Medulla oblongata (tissue), 1 donor: ENCODE data around the gene POLRMT.

Experiments
- DNase-seq: peaks from one replicate; pipeline ENCODE4 v3.0.0-alpha.2; 2015; ENCODE audit errors: extremely low spot score

Gene POLRMT

GRCh38 chr19:579111-579841, 54.1 kb downstream of the POLRMT start:
- DNase-seq = no peak

- no peak for DNase-seq
These were observed 55.6 kb downstream of the POLRMT start for GRCh38 chr19:577439-578392.

DNA sequence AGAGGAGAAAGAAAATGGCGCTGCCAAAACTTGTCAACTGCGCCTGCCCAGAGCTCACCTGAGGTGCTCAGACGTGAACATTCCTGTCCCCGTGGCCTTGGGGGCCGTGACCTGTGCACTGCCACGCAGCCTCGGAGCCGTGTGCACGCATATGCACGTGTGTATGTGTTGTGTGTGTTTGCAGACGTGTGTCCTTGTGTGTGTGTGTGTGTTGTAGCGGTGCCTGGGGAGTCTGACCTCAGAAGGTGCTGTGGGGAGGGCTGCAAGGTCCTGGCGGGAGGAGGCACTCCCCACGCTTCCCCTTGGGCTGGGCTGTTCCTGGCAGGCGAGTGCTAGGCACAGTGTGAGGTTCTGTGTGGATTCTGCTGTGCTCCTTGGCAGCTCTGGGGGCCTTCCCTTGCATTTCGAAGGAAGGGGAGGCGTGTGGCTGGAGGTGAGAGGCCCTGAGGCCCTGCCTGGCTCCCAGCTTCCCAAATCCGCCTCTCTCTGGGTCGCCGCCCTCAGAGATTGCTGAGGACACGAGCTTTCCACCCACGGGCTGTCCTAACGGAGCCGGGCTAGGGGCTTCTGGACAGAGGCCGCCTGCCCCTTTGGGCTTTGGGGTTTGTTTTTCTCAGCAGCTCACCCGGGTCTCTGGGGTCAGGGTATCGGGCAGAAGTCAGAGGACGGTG, 56.4 kb downstream of the POLRMT start:
- no peak for DNase-seq

DNA sequence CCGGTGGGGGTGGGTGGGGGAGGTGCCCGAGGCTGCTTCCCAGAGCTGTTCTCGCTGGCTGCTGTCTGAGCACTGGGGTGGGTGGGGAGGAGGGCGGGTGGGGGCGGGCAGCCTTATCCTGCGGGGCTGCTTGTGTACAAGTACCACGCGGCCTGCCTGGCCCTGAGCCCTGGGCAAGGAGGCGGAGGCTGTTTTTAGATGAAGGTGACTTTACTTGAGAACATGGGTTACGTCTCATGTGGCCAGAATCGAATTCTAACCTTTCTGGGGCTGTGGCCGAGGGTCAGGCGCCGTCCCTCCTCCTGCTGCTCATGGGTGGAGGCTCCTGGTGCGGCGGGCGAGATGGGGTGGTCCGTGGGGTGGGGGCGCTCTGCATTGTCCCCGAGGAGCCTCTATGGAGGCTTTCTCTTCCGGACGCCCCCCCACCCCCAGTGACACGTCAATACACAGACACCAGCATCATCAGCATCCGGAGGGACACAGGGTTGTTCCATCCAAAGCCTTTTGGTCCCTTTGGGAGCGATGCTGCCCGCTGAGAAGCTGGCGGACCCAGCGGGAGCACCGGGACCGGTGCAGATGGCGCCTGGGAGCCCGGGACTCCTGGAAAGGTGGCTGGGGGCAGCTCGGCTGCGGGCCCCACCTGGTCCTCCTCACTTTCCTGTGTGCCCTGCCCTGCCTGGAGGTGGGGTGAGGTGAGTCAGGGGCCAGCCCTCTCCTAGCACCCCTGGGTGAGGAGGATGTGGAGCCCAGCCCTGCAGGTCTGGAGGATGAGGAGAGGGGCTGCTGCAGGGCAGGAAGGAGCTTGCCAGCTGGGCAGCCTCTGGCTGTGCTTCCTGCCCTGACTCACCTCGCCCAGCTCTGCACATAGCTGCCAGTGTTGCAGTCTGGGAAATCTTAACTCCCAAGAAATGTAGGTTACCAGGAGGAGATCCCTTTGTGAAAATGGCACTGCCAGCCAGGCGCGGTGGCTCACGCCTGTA, 57.5 kb downstream of the POLRMT start:
- DNase-seq = peak; percentile 38

DNA sequence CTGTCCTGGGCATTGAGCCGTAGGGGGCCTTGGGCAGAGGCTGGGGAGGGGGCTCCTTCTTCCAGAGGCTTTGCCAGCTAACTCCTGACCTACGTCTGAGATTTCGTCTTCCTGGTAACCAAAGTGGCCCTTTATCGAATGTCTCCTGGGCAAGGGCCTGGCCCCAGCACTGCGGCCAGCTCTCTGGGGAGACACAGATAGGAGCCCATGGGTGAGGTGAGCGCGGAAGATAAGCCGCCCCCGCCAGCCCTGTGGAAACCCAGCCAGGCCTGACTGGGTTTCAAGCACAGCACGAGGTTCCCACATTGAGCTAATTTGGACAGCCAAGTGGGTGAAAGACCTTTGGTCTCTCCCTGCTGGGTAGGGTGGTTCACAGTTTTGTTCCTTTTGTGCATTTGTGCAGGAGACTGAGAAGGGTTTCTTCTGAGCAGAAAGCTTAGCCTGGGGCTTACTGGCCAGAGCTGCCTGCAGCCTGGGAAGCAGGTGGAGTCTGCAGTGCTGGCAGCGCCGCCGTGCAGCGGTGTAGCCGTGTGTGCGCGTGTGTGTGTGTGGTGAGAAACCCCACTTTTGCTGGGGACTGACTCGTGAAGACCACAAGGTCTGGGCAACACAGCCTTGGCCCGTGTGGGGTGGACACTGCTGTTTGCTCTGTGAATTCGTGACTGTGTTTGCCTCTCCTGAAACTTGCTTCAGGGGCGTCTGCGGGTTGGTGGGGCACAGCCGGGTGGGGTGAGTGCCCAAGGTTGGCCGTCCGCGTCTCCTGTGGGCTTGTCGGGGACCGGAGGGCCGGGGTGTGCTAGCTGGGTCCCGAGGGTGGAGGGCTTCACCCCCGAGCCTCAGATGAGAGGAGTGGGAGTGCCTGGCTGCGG, 58.4 kb downstream of the POLRMT start:
- peak; percentile 51 for DNase-seq

DNA sequence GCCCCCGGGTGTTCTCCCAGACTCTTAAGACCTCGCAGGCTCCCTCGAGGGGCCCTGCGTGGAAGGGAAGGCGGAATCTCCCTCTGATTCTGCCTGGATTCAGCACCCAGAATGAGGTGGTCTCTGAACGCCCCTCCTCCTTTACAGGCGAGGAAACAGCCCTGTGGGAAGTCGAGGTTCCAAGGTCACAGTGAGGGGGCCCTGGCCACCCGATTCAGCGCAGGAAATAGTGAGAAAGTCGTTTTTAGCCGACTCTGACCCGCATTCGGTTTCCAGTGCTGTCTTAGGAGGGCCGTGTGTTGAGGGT, 59.9 kb downstream of the POLRMT start:
- DNase-seq = no peak

DNA sequence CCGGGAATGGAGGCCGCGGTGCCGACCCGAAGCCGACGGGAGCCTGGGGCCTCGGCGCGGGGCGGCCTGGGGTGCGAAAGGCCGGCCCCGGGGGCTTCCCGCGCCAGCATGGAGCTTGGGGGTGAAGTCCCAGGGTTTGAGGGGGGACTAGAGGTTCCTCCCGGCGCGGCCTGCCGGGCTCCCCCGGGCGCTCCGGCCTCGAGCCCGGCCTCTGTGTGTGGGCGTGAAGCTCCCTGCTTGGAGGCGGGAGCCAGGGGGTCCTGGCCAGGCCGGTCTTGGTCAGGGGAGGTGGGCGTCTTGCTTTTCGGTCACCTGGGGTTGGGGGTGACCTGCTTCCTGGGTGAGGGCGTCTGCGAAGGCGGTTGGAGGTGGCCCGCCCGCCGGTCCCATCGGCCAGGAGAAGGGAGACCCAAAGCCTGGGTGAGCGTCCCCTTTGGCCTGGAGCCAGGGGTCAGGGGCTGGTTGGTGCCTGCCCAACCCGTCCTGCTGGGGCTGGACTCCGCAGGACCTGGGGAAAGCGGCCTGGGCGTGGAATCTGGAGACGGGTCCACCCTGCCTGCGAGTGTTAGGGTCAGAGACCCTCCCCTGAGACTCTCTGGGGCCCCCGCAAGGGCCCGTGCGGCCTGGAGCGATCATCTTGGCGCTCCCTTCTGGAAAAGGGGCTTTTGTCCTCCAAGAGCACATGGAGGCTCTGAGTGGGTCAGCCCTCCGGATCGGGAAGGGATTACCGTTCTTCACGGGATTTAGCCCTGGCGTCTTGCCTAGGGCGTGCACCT, 60.4 kb downstream of the POLRMT start:
- DNase-seq = peak; percentile 34

GRCh38 chr19:572140-572742, 61.1 kb downstream of the POLRMT start, which contains the start of gene BSG:
Gene BSG (plus strand): TSS chr19:572596. CDS start chr19:572635, 39 bp downstream.
- peak; percentile 98 for DNase-seq

- peak; percentile 40 for DNase-seq
These were observed 61.8 kb downstream of the POLRMT start for GRCh38 chr19:571566-571974.

DNA sequence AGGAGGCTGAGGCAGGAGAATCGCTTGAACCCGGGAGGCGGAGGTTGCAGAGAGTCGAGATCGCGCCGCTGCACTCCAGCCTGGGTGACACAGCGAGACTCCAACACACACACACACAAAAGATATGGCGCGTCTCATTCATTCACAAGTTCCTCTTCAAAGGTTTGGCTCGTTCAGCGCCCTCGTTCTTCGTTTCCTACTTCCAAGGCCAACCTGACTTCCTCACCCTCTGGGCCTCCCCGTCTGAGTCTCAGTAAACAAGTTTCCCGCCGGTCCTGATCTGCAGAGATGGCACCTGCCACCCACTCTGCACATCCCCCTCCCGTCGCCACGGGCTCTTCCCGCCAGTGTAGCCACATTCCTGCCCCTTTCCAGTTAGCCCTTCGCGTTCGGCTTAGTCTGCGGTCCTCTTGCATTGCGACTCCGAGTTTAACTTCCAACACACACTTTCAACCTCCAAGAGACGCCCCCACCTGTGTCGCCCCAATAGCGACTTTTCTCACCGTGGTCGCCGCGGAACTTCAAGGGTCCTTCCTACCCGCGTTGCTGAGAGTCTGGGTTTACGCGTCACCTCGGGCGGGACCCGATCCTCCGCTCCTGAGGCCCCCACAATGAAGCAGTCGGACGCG, 62.3 kb downstream of the POLRMT start:
- peak; percentile 41 for DNase-seq

DNA sequence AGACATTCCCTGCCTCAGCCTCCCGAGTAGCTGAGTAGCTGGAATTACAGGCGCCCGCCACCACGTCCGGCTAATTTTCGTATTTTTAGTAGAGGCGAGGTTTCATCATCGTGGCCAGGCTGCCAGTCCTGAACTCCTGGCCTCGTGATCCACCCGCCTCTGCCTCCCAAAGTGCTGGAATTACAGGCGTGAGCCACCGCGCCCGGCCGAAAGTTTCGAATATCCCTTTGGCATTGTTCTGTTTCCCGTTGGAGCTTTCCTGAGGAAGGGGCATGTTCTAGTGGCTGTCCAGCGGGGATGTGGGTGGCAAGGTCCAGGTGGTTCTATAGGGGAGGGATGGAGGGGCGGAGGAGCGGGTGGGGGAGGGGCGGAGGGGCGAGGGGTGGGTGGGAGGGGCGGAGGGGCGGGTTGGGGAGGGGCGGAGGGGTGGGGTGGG, 63.1 kb downstream of the POLRMT start:
- DNase-seq = no peak

DNA sequence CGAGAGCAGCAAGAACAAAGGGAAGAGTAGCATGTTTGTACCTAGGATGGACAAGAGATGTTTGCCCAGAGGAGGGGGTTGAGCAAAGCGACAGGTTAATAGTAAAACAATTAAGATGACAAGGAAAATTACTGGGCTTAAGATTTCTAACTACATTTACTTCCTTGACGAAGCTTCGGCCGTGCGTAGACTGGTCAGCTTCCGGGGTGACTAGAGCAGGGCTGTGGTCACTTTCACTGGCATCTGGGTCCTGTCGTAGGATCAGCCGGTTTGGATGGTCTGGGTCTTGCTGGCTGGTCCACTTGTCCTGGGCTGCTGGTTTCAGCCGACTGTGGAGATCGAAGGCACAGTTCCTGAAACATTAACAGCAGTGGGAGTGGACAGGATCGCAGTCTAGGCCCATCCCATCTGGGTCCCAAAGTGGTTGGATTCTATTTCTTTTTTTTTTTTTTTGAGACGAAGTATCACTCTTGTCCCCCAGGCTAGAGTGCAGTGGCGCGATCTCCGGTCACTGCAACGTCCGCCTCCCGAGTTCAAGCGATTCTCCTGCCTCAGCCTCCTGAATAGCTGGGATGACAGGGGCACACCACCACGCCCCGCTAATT, 65.9 kb downstream of the POLRMT start:
- no peak for DNase-seq
